ENCODE measurements around the gene GAS7.

The GAS7 gene

DNA sequence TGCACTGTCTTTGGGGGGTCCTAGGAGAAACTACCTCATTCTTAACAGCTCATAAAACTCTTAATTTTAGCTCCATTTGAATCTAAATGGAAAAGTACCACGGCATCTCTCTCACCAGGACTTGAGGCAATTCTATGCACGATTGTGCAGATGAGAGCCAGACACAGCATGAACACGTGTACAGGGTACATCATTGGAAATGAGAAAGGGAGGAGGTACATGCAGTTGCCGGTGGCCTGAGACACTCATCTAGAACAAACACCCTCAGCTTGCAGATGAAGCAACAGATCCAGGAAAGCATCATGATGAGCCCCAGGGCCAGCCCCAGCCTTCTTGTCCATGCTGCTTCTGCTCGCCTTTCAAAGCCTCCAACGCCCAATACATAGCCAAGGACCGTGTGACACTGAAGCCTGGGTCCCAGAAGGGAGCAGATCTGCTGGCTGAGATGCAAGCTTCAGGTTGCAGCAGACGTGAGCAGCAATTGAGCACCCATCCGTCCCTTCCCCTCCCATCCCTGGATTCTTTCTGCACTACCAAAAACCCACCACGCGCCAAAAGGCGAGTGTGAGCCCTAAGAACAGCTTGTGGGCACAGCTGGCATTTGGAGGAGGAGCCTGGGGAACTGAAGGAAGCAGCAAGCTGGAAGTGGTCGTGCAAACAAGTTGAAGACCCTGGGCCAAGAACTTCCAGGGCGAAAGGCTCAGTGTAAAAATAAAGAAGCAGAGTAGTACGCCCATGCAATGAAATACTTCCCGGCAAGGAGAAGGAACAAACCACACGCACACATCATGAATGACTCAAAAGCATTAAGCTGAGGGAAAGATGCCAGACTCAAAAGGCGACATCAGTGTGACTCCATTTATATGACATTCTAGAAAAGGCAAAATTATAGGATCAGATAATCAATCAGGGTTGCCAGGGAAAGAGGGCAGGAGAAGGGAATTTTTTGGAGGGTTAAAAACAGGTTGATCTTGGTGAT lies 286.0 kb downstream of the GAS7 start:
- Histone ChIP-seq H3K27me3 (ENCODE audit: insufficient read depth, poor library complexity, severe bottlenecking) (no peaks in the 10 kb centered on the region), H3K27ac (replicated peaks) (no peak overlapping the region), H3K4me3 (replicated peaks; ENCODE audit: insufficient read depth, low read length) (no peak overlapping the region)
- DNase-seq (ENCODE audit: low read depth in 1 of 2, low spot score in 1 of 2): no peak
- TF ChIP-seq, protein P1, sequence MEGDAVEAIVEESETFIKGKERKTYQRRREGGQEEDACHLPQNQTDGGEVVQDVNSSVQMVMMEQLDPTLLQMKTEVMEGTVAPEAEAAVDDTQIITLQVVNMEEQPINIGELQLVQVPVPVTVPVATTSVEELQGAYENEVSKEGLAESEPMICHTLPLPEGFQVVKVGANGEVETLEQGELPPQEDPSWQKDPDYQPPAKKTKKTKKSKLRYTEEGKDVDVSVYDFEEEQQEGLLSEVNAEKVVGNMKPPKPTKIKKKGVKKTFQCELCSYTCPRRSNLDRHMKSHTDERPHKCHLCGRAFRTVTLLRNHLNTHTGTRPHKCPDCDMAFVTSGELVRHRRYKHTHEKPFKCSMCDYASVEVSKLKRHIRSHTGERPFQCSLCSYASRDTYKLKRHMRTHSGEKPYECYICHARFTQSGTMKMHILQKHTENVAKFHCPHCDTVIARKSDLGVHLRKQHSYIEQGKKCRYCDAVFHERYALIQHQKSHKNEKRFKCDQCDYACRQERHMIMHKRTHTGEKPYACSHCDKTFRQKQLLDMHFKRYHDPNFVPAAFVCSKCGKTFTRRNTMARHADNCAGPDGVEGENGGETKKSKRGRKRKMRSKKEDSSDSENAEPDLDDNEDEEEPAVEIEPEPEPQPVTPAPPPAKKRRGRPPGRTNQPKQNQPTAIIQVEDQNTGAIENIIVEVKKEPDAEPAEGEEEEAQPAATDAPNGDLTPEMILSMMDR (IDR thresholded peaks at IDR 0.05; ENCODE audit: insufficient read depth, low read length): no peak
- TF ChIP-seq SPI1 (IDR thresholded peaks at IDR 0.05; ENCODE audit: borderline replicate concordance, low read depth) (no peak), GABPA (IDR thresholded peaks at IDR 0.05; ENCODE audit: low read depth) (no peak), POLR2AphosphoS5 (IDR thresholded peaks at IDR 0.05; ENCODE audit: low read depth) (no peak)
- TF ChIP-seq, protein P2, sequence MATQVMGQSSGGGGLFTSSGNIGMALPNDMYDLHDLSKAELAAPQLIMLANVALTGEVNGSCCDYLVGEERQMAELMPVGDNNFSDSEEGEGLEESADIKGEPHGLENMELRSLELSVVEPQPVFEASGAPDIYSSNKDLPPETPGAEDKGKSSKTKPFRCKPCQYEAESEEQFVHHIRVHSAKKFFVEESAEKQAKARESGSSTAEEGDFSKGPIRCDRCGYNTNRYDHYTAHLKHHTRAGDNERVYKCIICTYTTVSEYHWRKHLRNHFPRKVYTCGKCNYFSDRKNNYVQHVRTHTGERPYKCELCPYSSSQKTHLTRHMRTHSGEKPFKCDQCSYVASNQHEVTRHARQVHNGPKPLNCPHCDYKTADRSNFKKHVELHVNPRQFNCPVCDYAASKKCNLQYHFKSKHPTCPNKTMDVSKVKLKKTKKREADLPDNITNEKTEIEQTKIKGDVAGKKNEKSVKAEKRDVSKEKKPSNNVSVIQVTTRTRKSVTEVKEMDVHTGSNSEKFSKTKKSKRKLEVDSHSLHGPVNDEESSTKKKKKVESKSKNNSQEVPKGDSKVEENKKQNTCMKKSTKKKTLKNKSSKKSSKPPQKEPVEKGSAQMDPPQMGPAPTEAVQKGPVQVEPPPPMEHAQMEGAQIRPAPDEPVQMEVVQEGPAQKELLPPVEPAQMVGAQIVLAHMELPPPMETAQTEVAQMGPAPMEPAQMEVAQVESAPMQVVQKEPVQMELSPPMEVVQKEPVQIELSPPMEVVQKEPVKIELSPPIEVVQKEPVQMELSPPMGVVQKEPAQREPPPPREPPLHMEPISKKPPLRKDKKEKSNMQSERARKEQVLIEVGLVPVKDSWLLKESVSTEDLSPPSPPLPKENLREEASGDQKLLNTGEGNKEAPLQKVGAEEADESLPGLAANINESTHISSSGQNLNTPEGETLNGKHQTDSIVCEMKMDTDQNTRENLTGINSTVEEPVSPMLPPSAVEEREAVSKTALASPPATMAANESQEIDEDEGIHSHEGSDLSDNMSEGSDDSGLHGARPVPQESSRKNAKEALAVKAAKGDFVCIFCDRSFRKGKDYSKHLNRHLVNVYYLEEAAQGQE (IDR thresholded peaks at IDR 0.05; ENCODE audit: insufficient replicate concordance, low read depth): no peak

DNA sequence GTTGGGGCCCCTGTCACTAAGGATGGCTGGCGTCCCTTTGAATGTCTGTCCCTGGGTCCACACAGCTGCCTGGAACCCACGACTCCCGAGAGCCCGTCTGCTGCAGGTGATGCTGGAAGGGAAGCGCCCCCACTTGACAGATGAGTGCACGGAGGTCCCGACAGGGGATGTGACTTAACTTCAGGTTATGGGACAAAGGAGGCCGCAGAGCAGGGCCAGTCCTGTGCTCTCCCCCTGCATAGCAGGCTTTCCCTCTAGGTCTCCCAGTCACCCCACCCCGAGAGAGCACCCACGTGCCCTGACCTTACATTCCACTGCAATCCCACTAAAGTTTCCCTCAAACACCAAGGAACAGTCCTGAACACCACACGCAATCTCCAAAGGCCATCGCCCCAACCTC lies 287.3 kb downstream of the GAS7 start:
- no peak for DNase-seq (ENCODE audit: low read depth in 1 of 2, low spot score in 1 of 2)
- Histone ChIP-seq H3K27me3 (ENCODE audit: insufficient read depth, poor library complexity, severe bottlenecking) (no peaks in the 10 kb centered on the region), H3K27ac (replicated peaks) (no peak overlapping the region), H3K4me3 (replicated peaks; ENCODE audit: insufficient read depth, low read length) (no peak overlapping the region)
- TF ChIP-seq, protein P2 (IDR thresholded peaks at IDR 0.05; ENCODE audit: insufficient replicate concordance, low read depth): no peak
- TF ChIP-seq SPI1 (IDR thresholded peaks at IDR 0.05; ENCODE audit: borderline replicate concordance, low read depth): no peak
- TF ChIP-seq POLR2AphosphoS5 (IDR thresholded peaks at IDR 0.05; ENCODE audit: low read depth): no peak
- TF ChIP-seq, protein P1 (IDR thresholded peaks at IDR 0.05; ENCODE audit: insufficient read depth, low read length): no peak
- TF ChIP-seq GABPA (IDR thresholded peaks at IDR 0.05; ENCODE audit: low read depth): no peak

DNA sequence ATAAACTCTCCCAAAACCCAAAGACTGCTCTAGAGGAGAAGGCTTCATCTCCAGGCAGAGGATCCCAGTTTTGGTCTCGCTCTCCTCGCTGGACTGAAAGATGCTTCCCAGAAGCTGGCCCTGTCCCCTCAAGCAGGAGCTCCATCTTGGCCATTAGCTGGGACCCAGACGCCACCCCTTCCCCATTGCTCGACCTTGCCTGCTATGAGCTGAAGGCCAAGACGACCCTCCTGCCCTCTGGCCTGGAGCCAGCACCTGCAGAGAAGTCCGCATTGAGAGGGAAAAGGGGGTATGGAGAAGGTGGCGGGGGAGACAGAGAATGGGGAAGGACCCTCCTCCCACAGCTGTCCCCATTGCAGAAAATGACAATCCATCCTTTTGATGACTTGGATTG lies 289.8 kb downstream of the GAS7 start:
- H3K27ac ChIP-seq (replicated peaks): no peak overlapping the region
- no peak overlapping the region for H3K4me3 ChIP-seq (replicated peaks; ENCODE audit: insufficient read depth, low read length)
- DNase-seq (ENCODE audit: low read depth in 1 of 2, low spot score in 1 of 2): no peak
- TF ChIP-seq, protein P2 (IDR thresholded peaks at IDR 0.05; ENCODE audit: insufficient replicate concordance, low read depth): no peak
- TF ChIP-seq SPI1 (IDR thresholded peaks at IDR 0.05; ENCODE audit: borderline replicate concordance, low read depth): no peak
- TF ChIP-seq, protein P1 (IDR thresholded peaks at IDR 0.05; ENCODE audit: insufficient read depth, low read length): no peak
- TF ChIP-seq POLR2AphosphoS5 (IDR thresholded peaks at IDR 0.05; ENCODE audit: low read depth): no peak
- no peak for TF ChIP-seq GABPA (IDR thresholded peaks at IDR 0.05; ENCODE audit: low read depth)
- no peaks in the 10 kb centered on the region for H3K27me3 ChIP-seq (ENCODE audit: insufficient read depth, poor library complexity, severe bottlenecking)
